Measurements from ENCODE around the gene TRIM23.
"Not testable (repeated sequence)": the region's sequence is repeated elsewhere in the genome, so short reads cannot be mapped to it uniquely, and the experiment has no call there.

TRIM23 gene

GRCh38 chr5:65624025-65624570 lies at the start of gene TRIM23:
Gene TRIM23, minus strand, starts transcription at chr5:65624333. Its CDS starts 59 bp downstream, at chr5:65624274.
- peak; percentile 98 for DNase-seq

GRCh38 chr5:65672796-65673195 lies 48.7 kb upstream of the TRIM23 start:
- no peak for DNase-seq

GRCh38 chr5:65668696-65669095 lies 44.6 kb upstream of the TRIM23 start:
- no peak for DNase-seq

- no peak for DNase-seq
Measured at GRCh38 chr5:65663804-65664521, 39.8 kb upstream of the TRIM23 start.

- no peak for DNase-seq
Measured at GRCh38 chr5:65654713-65655112, 30.6 kb upstream of the TRIM23 start.

GRCh38 chr5:65651144-65651543 lies 27.0 kb upstream of the TRIM23 start:
- no peak for DNase-seq

GRCh38 chr5:65647941-65648340 lies 23.8 kb upstream of the TRIM23 start:
- DNase-seq = no peak

- DNase-seq = no peak
Measured at GRCh38 chr5:65646938-65647337, 22.8 kb upstream of the TRIM23 start.

GRCh38 chr5:65640240-65640639 lies 16.1 kb upstream of the TRIM23 start:
- DNase-seq = no peak

GRCh38 chr5:65630981-65631380 lies 6.8 kb upstream of the TRIM23 start:
- no peak for DNase-seq

- no peak for DNase-seq
Measured at GRCh38 chr5:65625743-65626142, 1.6 kb upstream of the TRIM23 start.

GRCh38 chr5:65624571-65625555 lies 730 bp upstream of the TRIM23 start, which contains the start of the genes SHLD3 and TRAPPC13:
Gene SHLD3, plus strand, starts transcription at chr5:65625027. Its CDS starts 4,561 bp downstream, at chr5:65629588.
Gene TRAPPC13, plus strand, starts transcription at chr5:65625027. Its CDS starts 34 bp downstream, at chr5:65625061.
- peak; percentile 95 for DNase-seq

- no peak for DNase-seq
Measured at GRCh38 chr5:65623482-65623881, 651 bp downstream of the TRIM23 start.

- not testable (repeated sequence) for DNase-seq
Measured at GRCh38 chr5:65621961-65622360, 2.2 kb downstream of the TRIM23 start.

- no peak for DNase-seq
Measured at GRCh38 chr5:65620021-65620420, 4.1 kb downstream of the TRIM23 start.

- no peak for DNase-seq
Measured at GRCh38 chr5:65612298-65612907, 11.7 kb downstream of the TRIM23 start.

GRCh38 chr5:65611524-65611923 lies 12.6 kb downstream of the TRIM23 start:
- DNase-seq = no peak

- DNase-seq = not testable (repeated sequence)
Measured at GRCh38 chr5:65601761-65602160, 22.4 kb downstream of the TRIM23 start.

GRCh38 chr5:65588694-65589093 lies 35.4 kb downstream of the TRIM23 start:
- DNase-seq = no peak

GRCh38 chr5:65577141-65577540 lies 47.0 kb downstream of the TRIM23 start:
- no peak for DNase-seq

- no peak for DNase-seq
Measured at GRCh38 chr5:65570598-65571226, 53.4 kb downstream of the TRIM23 start.

- DNase-seq = no peak
Measured at GRCh38 chr5:65566505-65566904, 57.6 kb downstream of the TRIM23 start.

Data from KG1 (cell line).